HG03039 (cell line): ENCODE data around the gene TSHR.
A peak's percentile ranks its signal among the peaks of the same experiment; 100 is the strongest.
"Not testable (repeated sequence)": the region's sequence is repeated elsewhere in the genome, so short reads cannot be mapped to it uniquely, and the experiment has no call there.

Experiments
- ATAC-seq: cut with Tn5 transposase; IDR thresholded peaks from one replicate; pipeline ENCODE4 v1.9.1; 2021; ENCODE audit warnings: mild to moderate bottlenecking, moderate library complexity; ENCODE audit not compliant: unreplicated experiment

The TSHR gene

GRCh38 chr14:80988735-80989429, 33.5 kb downstream of the TSHR start:
- ATAC-seq = peak; percentile 43

- no peak for ATAC-seq
These were observed 37.2 kb downstream of the TSHR start for GRCh38 chr14:80992580-80992979.

- no peak for ATAC-seq
These were observed 40.9 kb downstream of the TSHR start for GRCh38 chr14:80996049-80996901.

- no peak for ATAC-seq
These were observed 46.0 kb downstream of the TSHR start for GRCh38 chr14:81001447-81001846.

GRCh38 chr14:81004575-81004974, 49.2 kb downstream of the TSHR start:
- no peak for ATAC-seq

- no peak for ATAC-seq
These were observed 50.3 kb downstream of the TSHR start for GRCh38 chr14:81005540-81006228.

DNA sequence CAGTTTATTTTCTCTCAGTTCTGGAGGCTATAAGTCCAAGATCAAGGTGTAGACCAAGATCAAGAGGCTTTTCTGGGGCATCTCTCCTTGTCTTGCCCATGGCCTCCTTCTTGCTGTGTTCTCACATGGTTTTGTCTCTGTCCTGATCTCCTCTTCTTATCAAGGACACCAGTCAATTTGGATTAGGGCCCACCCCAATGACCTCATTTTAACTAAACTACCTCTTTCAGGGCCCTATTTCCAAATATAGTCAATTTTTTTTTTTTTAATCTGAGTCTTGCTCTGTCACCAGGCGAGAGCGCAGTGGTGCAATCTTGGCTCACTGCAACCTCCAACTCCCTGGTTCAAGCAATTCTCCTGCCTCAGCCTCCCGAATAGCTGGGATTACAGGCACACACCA, 50.8 kb downstream of the TSHR start:
- no peak for ATAC-seq

DNA sequence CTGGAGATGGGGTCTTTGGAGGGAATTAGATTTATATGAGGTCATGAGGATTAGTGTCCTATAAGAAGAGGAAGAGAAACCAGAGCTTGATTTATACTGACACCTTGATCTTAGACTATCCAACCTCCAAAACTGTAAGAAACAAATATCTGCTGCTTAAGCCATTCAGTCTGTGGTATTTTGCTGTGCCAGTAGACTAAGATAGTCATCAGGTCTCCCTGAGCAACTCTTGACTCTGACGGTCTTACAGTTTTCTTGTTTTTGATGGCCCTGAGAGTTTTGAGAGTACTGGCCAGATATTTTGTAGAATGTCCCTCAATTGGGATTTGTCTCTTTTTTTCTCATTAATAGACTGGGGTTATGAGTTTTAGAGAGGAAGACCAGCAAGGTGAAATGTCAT, 51.7 kb downstream of the TSHR start:
- no peak for ATAC-seq

- ATAC-seq = no peak
These were observed 53.9 kb downstream of the TSHR start for GRCh38 chr14:81009346-81009745.

DNA sequence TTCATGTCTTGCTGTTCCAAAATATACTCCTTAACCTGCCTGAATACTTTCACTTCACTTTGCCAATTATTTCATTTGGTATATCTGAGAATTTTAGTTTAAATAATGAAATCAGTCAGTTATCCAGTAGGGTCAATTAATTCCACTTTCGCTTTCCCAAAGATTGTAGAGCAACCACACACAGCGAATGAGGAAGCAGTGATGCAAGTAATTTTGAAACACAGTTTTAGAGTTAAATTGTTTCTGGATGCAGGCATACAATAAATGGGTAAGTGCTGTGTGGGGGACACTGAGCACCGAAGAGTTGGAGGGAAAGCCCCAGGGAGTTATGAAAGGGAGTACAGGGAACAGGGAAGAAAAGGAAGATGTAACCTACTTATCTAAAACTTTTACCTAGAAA, 62.8 kb downstream of the TSHR start:
- ATAC-seq = no peak

DNA sequence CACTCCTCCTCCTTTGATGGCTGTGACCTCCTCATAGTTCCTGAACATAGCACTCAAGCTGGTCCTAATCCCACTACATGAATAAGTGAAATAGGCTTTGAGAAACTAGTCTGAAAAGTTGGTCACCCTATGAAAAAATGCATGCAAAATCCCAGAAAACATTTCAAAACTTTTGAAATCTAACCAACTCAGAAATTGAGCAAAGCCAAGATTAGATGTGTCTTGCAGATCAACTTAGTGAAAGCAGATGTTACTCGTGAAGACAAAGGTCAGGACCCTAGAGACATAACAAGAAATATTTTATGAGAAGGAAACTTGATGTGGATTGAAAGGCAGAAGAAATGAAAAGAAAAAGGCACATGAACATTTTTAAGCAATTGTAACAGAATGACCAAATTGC, 63.3 kb downstream of the TSHR start:
- ATAC-seq = no peak

DNA sequence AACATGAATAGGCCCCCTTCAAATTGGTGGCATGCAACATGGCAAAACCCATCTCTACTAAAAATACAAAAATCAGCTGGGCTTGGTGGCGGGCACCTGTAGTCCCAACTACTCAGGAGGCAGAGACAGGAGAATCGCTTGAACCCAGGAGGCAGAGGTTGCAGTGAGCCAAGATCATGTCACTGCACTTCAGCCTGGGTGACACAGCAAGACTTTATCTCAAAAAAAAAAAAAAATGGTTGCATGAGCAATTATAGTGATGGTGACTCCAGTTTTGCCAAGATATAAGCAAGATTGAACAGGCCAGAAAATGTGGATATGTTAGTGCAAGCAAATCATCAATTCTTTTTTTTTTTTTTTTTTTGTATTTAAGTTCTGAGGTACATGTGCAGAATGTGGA, 63.7 kb downstream of the TSHR start:
- not testable (repeated sequence) for ATAC-seq

DNA sequence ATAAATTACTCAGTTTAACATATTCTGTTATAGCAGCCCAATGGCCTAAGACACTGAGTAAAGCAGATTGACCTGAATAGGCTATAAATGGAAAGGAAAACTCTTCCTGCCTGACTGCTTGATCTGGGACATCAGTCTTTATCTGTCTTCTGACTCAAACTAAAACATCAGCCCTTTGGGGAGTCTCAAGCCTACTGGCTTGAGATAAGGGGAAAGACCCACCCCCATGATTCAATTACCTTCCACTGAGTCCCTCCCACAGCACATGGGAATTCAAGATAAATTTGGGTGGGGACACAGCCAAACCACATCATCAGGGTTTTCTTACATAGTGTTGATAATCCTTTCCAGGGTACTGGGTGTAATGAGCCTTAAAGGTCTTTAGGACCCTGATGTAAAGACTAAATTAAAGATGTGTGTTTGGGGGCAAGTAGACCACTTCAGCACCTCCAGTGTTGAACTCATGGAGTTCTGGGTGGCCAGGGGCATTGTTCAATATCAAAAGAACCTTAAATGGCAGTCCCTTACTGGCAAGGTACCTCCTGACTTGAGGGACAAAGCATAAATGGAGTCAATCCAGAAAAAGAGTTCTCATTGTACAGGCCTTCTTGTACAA, 67.8 kb downstream of the TSHR start:
- no peak for ATAC-seq

GRCh38 chr14:81028461-81028860, 73.0 kb downstream of the TSHR start:
- ATAC-seq = no peak

DNA sequence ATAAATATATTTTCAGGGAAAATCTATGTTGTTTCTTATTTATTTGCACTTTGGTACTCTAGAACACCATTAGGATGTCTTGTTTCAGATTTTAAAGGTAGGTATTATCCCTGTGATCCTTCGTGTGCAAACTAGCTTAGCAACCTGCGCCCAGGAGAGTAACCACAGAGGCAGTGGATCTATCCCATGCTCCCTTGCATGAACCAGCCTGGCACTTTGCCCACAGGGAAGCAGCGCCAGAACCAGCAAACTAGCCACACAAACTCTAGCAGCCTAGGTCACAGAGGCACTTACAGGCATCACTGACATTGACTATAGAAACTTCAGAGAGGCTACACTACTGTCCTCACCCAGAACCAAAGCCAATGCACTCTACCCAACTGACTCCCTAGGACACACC, 76.1 kb downstream of the TSHR start:
- ATAC-seq = no peak

- no peak for ATAC-seq
These were observed 78.3 kb downstream of the TSHR start for GRCh38 chr14:81033698-81034240.

GRCh38 chr14:81042438-81042837, 87.0 kb downstream of the TSHR start:
- no peak for ATAC-seq

DNA sequence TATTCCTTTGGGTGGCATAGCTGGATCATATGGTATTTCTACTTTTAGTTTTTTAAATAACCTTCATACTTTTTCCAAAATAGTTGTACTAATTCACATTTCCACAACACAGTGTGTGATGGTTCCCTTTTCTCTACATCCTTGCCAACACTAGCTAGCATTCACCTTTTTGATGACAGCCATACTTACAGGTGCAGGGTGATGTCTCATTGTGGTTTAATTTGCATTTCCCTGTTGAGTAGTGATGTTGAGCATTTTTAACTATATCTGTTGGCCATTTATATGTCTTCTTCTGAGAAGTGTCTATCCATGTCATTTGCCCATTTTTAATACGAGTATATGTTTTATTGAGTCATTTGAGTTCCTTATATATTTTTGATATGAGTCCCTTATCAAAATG, 96.1 kb downstream of the TSHR start:
- no peak for ATAC-seq

GRCh38 chr14:81054057-81054456, 98.6 kb downstream of the TSHR start:
- ATAC-seq = not testable (repeated sequence)

- no peak for ATAC-seq
These were observed 100.5 kb downstream of the TSHR start for GRCh38 chr14:81055971-81056370.

DNA sequence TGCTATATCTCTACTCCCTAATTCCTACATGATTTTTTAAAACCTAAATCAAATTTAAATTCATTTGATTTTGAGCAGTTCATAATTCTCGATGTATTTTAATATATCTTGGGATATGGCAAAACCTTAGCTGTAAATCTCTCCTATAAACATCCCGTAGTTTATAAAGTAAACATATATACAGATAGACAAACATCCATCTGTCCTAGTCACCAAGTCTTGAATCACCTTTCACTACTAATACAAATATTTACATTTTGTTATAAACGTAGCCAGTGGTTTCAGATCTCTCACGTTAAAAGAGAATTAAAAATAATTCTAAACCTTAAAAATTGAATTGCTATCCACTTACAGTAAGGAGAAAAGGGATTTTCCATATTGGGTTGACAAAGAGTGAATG, 107.0 kb downstream of the TSHR start:
- no peak for ATAC-seq
